ENCODE data around the gene TUT4.
"Not testable (repeated sequence)": the region's sequence is repeated elsewhere in the genome, so short reads cannot be mapped to it uniquely, and the experiment has no call there.

The TUT4 gene, protein sequence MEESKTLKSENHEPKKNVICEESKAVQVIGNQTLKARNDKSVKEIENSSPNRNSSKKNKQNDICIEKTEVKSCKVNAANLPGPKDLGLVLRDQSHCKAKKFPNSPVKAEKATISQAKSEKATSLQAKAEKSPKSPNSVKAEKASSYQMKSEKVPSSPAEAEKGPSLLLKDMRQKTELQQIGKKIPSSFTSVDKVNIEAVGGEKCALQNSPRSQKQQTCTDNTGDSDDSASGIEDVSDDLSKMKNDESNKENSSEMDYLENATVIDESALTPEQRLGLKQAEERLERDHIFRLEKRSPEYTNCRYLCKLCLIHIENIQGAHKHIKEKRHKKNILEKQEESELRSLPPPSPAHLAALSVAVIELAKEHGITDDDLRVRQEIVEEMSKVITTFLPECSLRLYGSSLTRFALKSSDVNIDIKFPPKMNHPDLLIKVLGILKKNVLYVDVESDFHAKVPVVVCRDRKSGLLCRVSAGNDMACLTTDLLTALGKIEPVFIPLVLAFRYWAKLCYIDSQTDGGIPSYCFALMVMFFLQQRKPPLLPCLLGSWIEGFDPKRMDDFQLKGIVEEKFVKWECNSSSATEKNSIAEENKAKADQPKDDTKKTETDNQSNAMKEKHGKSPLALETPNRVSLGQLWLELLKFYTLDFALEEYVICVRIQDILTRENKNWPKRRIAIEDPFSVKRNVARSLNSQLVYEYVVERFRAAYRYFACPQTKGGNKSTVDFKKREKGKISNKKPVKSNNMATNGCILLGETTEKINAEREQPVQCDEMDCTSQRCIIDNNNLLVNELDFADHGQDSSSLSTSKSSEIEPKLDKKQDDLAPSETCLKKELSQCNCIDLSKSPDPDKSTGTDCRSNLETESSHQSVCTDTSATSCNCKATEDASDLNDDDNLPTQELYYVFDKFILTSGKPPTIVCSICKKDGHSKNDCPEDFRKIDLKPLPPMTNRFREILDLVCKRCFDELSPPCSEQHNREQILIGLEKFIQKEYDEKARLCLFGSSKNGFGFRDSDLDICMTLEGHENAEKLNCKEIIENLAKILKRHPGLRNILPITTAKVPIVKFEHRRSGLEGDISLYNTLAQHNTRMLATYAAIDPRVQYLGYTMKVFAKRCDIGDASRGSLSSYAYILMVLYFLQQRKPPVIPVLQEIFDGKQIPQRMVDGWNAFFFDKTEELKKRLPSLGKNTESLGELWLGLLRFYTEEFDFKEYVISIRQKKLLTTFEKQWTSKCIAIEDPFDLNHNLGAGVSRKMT (N-terminal part only)

DNA sequence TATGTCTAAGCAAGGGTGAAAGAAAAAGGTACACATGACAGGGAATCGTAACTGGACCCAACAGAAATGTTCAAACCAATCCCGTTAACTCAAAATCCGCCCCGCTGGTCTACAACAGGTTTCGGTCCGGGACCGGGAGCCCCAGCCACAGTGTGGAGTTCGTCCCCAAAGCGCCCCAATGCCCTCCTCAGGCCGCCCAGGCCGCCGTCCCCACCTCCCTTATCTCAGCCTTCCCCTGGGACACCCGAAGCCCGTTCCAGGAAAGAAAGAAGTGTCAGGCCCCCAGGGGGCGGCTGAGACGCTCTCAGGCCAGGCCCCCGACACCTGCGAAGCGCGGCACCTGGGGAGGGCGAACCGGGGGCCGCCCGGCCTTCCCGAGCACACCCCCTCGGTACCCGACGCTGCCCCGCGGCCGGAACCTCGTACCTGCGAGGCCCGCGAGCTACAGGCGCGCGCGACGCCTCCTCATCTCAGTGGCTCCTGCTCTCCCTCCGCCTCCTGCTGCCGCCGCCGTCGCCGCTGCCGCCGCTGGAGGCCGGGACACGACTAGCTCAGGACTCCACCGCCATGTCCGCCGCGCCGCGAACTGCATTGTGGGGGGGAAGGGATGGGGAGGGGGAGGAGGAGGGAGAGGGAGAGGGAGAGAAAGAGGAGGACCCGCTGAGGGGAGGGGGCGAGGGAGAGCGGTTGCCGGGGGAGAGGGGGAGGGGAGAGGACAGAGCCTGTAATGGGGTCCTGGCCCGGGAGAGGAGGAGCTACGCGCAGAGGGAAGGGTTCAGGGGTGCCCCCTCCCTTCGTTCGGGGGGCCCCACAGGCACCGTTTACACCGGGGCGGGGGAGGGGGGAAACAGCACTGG is at the start of gene TUT4:
TUT4 (minus strand) TSS at position 588 of the 857 bp plus-strand sequence. CDS start 26,812 bp downstream, outside the sequence.
- peak; percentile 73 for DNase-seq

DNA sequence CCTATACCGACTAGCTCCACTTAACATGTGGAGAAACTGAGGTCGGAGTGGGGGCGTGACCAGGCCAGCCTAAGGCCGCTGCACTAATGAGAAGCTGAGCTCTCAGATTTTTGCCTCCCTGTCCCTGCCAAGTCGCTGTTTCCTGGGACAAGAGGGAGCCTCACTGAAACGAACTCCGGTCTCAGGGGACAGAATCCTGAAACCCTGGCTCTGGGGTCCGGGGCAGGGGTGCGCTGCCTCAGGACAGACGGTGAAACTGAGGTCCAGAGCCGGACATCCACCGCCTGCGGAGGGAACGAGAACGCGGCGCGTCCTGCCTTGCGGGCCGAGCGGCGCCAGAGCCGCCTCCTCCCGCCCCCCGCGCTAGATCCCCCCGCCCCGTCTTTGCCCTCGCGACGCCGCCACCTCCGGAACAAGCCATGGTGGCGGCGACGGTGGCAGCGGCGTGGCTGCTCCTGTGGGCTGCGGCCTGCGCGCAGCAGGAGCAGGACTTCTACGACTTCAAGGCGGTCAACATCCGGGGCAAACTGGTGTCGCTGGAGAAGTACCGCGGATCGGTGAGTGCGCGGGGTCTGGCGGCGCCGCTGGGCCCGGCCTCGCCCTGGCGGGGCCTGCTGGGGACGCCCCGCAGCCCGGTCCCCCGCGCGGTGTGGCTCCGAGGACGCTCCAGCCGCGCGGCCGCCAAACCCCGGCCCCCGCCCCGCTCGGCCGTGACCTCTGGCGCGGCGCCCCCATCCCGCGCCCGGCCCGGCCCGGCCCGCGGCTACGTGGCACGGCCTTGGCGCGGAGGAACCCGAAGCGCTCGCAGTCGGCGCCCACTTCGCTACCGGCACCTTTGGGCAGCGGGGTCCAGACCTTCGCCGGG is 49.3 kb upstream of the TUT4 start, which contains the start of gene GPX7:
GPX7 (plus strand) TSS at position 381 of the 865 bp plus-strand sequence; CDS start at position 420, 39 bp downstream.
- DNase-seq: peak; percentile 48

DNA sequence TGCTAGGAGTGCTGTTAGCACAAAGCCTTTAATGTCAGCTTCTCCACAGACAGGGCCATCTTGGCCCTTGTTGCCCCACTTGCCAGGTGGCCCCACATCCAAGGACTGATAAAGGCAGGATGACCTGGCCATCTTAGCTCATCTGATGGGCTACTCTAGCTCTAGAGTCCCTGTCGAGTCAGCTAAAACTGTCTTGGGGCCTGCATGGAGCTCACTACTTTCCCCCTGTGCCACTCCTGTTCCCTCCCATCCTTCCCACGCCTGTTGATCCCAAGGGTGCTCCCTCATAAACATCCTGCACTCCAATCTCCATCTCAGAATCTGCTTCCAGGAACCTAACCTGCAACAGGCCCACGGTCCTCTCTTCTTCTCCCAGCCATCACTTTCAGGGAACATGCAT is 48.6 kb upstream of the TUT4 start:
- no peak for DNase-seq

GRCh38 chr1:52600533-52601179 is 47.8 kb upstream of the TUT4 start:
- no peak for DNase-seq

- no peak for DNase-seq
Observed at GRCh38 chr1:52599236-52599635, 46.3 kb upstream of the TUT4 start.

DNA sequence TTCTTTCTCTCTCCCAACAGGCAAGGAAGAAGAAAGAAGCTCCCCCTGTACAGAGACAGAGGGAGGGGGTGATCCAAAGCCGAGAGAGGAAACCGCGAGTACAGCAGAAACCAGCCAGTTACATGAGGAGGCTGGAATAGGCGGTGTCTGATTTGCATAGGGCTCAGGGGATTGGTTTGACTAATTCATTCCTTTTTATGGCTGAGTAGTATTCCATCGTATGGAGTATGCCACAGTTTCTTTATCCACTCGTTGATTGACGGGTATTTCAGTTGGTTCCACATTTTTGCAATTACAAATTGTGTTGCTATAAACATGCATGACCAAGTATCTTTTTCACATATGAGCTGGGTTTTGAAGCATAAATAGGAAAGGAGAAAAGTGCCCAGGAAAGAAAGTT is 45.8 kb upstream of the TUT4 start:
- no peak for DNase-seq

DNA sequence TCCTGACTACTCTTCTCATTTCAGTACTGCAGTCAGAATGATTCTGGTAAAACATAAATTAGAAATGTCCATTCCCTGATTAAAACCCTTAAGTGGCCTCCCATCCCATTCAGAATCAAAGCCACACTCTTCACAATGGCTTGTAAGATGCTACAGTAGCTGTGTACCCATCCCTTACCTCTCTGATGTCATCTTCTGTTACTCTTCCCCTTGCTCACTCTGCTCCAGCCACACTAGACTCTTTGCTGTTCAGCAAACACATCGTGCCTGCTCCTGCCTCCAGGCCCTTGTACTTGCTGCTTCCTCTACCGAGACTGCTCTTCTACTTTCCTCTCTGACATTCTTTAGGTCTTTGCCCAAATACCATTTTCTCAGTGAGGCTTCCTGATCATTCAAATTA is 45.0 kb upstream of the TUT4 start:
- DNase-seq: no peak

GRCh38 chr1:52595061-52595460 is 42.2 kb upstream of the TUT4 start:
- no peak for DNase-seq

GRCh38 chr1:52593495-52593894 is 40.6 kb upstream of the TUT4 start:
- no peak for DNase-seq

- DNase-seq: no peak
Observed at GRCh38 chr1:52592637-52593323, 39.9 kb upstream of the TUT4 start.

DNA sequence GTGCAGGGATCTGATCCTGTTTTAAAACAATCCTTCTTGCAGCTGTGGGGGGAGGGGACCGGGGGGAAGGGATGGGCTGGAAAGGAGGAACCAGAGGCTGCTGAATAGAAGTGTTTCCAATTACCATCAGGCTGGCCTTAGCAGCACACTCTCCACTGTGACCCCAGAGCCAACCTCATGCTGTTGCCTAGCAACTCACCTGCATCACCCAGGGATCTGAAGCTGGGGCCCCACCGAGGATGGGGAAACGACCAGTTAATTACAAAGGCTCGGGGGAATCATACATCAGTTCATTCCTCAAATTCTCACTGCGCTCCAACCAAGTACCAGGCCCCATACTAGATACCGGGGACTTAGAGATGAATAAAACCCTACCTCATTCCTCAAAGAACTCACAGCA is 37.4 kb upstream of the TUT4 start:
- DNase-seq: no peak

GRCh38 chr1:52588535-52588934 is 35.6 kb upstream of the TUT4 start:
- no peak for DNase-seq

DNA sequence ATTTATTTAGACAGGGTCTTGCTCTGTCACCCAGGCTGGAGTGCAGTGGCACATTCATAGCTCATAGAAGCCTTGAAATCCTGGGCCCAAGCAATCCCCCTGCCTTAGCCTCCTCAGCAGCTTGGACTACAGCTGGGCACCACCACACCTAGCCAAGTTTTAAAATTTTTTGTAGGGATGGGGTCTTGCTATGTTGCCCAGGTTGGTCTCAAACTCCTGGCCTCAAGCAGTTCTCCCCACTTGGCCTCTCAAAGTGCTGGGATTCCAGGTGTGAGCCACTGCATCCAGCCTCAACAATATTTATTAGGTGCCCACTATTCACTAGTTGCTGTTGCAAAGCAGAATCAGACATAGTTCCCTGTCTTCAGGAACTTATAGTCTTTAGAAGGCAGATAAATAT is 35.1 kb upstream of the TUT4 start:
- DNase-seq: no peak

GRCh38 chr1:52585474-52585873 is 32.6 kb upstream of the TUT4 start:
- no peak for DNase-seq

DNA sequence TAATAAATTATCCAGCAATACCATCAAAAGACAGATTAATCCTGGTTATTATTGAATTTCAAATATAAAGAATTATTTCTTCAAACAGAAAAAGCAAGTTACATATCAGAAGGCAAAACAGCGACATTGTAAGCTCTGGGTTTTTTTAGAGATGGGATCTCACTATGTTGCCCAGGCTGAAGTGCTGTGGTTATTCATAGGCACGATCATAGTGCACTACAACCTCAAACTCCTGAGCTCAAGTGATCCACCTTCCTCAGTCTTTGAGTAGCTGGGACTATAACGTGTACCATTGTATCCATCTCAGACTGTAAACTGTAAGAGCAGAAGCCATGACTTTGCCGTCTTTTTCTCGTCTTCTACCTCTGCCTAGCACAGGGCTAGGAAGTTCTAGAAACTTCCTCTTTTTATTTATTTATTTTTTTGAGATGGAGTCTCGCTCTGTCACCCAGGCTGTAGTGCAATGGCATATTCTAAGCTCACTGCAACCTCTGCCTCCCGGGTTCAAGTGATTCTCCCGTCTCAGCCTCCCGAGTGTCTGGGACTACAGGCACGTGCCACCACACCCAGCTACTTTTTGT is 29.3 kb upstream of the TUT4 start:
- DNase-seq: no peak

- DNase-seq: no peak
Observed at GRCh38 chr1:52580283-52580682, 27.4 kb upstream of the TUT4 start.

GRCh38 chr1:52579415-52579814 is 26.5 kb upstream of the TUT4 start:
- DNase-seq: no peak

DNA sequence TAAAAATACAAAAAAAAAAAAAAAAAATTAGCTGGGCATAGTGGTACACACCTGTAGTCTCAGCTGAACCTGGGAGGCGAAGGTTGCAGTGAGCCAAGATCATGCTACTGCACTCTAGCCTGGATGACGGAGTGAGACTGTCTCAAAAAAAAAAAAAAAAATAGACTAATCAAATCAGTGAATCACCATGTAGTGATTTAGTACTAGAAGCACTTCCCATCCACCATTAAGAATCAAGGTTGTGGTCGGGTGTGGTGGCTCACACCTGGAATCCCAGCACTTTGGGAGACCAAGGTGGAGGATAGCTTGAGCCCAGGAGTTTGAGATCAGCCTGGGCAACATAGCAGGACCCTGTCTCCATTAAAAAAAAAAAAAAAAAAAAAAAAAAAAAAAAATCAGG is 25.2 kb upstream of the TUT4 start:
- DNase-seq: not testable (repeated sequence)

DNA sequence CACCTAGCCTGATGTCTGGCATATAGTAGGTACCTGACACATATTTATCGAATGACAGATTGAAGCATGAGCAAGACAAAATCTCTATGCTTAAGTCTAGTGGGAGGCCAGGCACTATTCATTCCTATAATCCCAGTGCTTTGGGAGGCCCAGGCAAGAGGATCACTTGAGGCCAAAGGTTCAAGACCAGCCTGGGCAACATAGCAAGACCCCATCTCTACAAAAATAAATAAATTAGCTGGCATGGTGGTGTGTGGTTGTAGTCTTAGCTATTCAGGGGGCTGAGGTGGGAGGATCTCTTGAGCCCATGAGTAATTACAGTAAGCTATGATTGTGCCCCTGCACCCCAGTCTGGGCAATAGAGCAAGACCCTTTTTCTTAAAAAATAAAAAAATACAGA is 23.2 kb upstream of the TUT4 start:
- no peak for DNase-seq

- DNase-seq: no peak
Observed at GRCh38 chr1:52574594-52574993, 21.7 kb upstream of the TUT4 start.

All from stimulated activated CD4-positive, alpha-beta T cell treated with anti-CD3 and anti-CD28 coated beads, Interleukin-12 subunit alpha, Interleukin-12 subunit beta, amount 100 ng/mL, for 4 hours (primary cell).